Smooth muscle cell (in vitro differentiated cells): ENCODE results near the gene CXXC1. TPM values are rescaled to one million over a fixed set of nuclear protein-coding genes. Genes with fewer than 3 reads are reported as not detected.
A peak's percentile ranks its signal among the peaks of the same experiment; 100 is the strongest.

Source experiments
- DNase-seq: peaks from one replicate; lab custom pipeline; 2025; ENCODE audit not compliant: unreplicated experiment; lab: John Stamatoyannopoulos, UW
- H2AFZ ChIP-seq: fragments of 200-600 bp; sonication (generic); 2 replicates; pipeline ENCODE4 v1.6.0; 2016; ENCODE audit warnings: antibody characterized with exemption, low read depth, mild to moderate bottlenecking
- H3F3A ChIP-seq: fragments of 200-600 bp; sonication (generic); 2 replicates; pipeline ENCODE4 v1.6.0; 2017; ENCODE audit warnings: antibody characterized with exemption, low read depth
- H3K27ac ChIP-seq: fragments of 200-600 bp; sonication (generic); 2 replicates; pipeline ENCODE4 v1.5.1; 2016; ENCODE audit warnings: low read depth, mild to moderate bottlenecking
- H3K27me3 ChIP-seq: fragments of 200-600 bp; sonication (generic); 2 replicates; pipeline ENCODE4 v1.6.1; 2016; ENCODE audit warnings: low read depth, mild to moderate bottlenecking
- H3K36me3 ChIP-seq: fragments of 200-600 bp; sonication (generic); 2 replicates; pipeline ENCODE4 v1.5.1; 2016; ENCODE audit warnings: low read depth
- H3K4me1 ChIP-seq: fragments of 200-600 bp; sonication (generic); 2 replicates; pipeline ENCODE4 v1.5.1; 2016; ENCODE audit warnings: low read depth
- H3K4me2 ChIP-seq: fragments of 200-600 bp; sonication (generic); 2 replicates; pipeline ENCODE4 v1.6.0; 2016; ENCODE audit warnings: mild to moderate bottlenecking
- H3K4me3 ChIP-seq: fragments of 200-600 bp; sonication (generic); 2 replicates; pipeline ENCODE4 v1.5.1; 2016; ENCODE audit warnings: mild to moderate bottlenecking
- H3K79me2 ChIP-seq: fragments of 200-600 bp; sonication (generic); 2 replicates; pipeline ENCODE4 v1.6.0; 2016; ENCODE audit warnings: low read depth, mild to moderate bottlenecking
- H3K9ac ChIP-seq: fragments of 200-600 bp; sonication (generic); 2 replicates; pipeline ENCODE4 v1.6.0; 2016; ENCODE audit warnings: low read depth
- H3K9me3 ChIP-seq: fragments of 200-600 bp; sonication (generic); replicated peaks from 2 replicates; pipeline ENCODE4 v1.5.1; 2016; ENCODE audit warnings: low read depth
- H4K20me1 ChIP-seq: fragments of 200-600 bp; sonication (generic); 2 replicates; pipeline ENCODE4 v1.6.0; 2016; ENCODE audit warnings: low read depth
- WGBS: methylation state at CpG from one replicate; pipeline ENCODE4 v1.1.7; 2016; ENCODE audit warnings: low lambda C conversion rate; 5-methylcytosine and 5-hydroxymethylcytosine counted together
- polyA plus RNA-seq: library from polyadenylated mRNA; unstranded; fragments of >200 nt; fragmentation: Nextera tagmentation; extraction: Ambion mirVana; gene quantifications from 2 replicates; pipeline ENCODE4 v1.2.1, GENCODE V29; 2016
- total RNA-seq: library from RNA; depleted of rRNA; stranded (reverse); fragments of >200 nt; gene quantifications from 2 replicates; pipeline ENCODE4 v1.2.3, GENCODE V29; 2014
- TF ChIP-seq, protein P1 (sequence below): fragments of 200-600 bp; sonication (generic); IDR thresholded peaks from 2 replicates; pipeline ENCODE4 v1.5.1; 2017; ENCODE audit warnings: borderline replicate concordance, mild to moderate bottlenecking, antibody characterized with exemption; ENCODE audit not compliant: insufficient read depth, poor library complexity, severe bottlenecking

CXXC1 gene
- total and polyA plus RNA-seq, 2 experiments from 2014 or later = 15.4 to 39.6 TPM

DNA sequence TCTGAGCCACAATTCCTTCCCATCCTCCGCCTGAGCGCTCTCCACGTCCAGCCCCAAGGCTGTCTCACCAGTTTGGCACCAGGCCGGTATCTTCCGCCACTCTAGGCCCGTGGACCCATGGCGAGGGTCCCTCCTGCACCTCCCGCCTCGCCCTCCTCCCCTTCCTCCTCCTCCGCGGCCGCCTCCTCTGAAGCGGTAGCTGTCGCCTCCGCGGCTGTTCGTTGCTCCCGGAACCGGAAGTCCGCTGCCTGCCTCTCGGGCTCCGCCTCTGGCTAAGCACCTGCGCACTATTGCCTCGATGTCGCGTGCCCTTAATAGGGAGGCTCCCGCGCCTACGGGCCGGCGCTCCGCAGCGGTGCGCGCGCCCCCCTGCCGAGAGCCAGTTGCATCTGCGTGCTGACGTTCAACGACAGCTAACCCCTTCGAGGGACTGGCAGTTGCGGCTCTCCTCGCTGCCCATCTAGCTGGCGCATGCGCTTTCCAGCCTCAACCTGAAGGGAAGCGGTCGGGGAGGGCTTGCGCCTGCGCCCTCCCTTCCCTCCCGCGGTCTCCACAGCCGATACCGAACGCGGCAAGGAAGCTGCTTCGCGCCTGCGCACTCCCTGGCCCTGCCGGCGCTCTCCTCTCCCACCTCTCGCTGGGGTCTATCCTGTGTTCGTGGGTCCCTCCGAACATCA lies 6.1 kb downstream of the CXXC1 start, which contains the start of gene MBD1:
TSS of gene MBD1 (minus strand) at position 229 of the 677 bp plus-strand sequence. CDS start 1,531 bp downstream, outside the sequence.
- no peaks in the 10 kb centered on the region for H3K36me3 ChIP-seq
- peaks cover 35% of the 10 kb centered on the region for H3K79me2 ChIP-seq
- H3F3A ChIP-seq = no peaks in the 10 kb centered on the region

DNA sequence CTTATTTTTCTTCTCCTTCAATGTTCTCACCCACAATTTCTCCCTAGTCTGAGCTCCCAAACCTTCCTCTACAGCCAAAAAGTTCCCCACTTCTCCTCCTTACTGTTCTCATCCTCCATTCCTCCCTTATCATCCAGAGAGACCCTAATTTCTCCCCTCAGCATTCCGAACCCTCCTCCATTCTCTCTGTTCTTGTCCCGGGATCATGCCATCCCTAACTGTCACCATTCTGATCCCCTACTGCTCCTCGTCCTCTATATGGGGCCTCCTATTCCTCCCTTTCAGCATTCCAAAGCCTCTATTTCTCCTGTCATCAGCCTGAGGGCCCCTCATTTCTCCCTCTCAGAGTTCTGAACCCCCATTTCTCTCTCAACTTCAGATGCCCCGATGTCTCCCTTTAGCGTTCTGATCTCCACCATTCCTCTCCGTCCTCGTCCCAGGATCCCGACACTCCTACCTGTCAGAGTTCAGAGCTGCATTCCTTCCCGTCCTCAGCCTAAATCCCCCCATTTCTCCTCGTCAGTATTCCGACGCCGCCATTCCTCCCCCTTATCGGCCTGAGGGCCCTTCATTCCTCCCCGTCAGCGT lies 6.7 kb downstream of the CXXC1 start:
- H2AFZ ChIP-seq = peak overlapping the region; percentile 88
- peaks cover 34% of the 10 kb centered on the region for H3K79me2 ChIP-seq
- peak overlapping the region; percentile 88 for H3K4me3 ChIP-seq
- WGBS = 3% methylated on average over 16 of the region's 16 CpGs
- no peak for DNase-seq
- H3K4me2 ChIP-seq = peak overlapping the region; percentile 94
- TF ChIP-seq, protein P1, sequence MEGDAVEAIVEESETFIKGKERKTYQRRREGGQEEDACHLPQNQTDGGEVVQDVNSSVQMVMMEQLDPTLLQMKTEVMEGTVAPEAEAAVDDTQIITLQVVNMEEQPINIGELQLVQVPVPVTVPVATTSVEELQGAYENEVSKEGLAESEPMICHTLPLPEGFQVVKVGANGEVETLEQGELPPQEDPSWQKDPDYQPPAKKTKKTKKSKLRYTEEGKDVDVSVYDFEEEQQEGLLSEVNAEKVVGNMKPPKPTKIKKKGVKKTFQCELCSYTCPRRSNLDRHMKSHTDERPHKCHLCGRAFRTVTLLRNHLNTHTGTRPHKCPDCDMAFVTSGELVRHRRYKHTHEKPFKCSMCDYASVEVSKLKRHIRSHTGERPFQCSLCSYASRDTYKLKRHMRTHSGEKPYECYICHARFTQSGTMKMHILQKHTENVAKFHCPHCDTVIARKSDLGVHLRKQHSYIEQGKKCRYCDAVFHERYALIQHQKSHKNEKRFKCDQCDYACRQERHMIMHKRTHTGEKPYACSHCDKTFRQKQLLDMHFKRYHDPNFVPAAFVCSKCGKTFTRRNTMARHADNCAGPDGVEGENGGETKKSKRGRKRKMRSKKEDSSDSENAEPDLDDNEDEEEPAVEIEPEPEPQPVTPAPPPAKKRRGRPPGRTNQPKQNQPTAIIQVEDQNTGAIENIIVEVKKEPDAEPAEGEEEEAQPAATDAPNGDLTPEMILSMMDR = no peak
- no peaks in the 10 kb centered on the region for H3K9me3 ChIP-seq
- H3K9ac ChIP-seq = peak overlapping the region; percentile 93
- H3K27me3 ChIP-seq = no peaks in the 10 kb centered on the region
- peaks cover 5% of the 10 kb centered on the region for H3K36me3 ChIP-seq
- no peaks in the 10 kb centered on the region for H3F3A ChIP-seq
- H4K20me1 ChIP-seq = peaks cover 2% of the 10 kb centered on the region
- peaks cover 15% of the 10 kb centered on the region for H3K4me1 ChIP-seq
- peak overlapping the region; percentile 82 for H3K27ac ChIP-seq

More for the DNA sequence above, 6.1 kb downstream of the CXXC1 start, which contains the start of gene MBD1:
- peak within 1 kb of the TSS; percentile 93 for H3K9ac ChIP-seq
- H3K4me1 ChIP-seq = peaks cover 15% of the 10 kb centered on the region
- H2AFZ ChIP-seq = peak within 1 kb of the TSS; percentile 88
- H3K4me3 ChIP-seq = peak within 1 kb of the TSS; percentile 88
- H3K27me3 ChIP-seq = no peaks in the 10 kb centered on the region
- under 1% methylated on average over 55 of the region's 63 CpGs for WGBS
- H4K20me1 ChIP-seq = peaks cover 2% of the 10 kb centered on the region
- H3K4me2 ChIP-seq = peak within 1 kb of the TSS; percentile 94
- H3K9me3 ChIP-seq = no peaks in the 10 kb centered on the region
- H3K27ac ChIP-seq = peak within 1 kb of the TSS; percentile 82
- TF ChIP-seq, protein P1 = no peak
- DNase-seq = peak; percentile 99

DNA sequence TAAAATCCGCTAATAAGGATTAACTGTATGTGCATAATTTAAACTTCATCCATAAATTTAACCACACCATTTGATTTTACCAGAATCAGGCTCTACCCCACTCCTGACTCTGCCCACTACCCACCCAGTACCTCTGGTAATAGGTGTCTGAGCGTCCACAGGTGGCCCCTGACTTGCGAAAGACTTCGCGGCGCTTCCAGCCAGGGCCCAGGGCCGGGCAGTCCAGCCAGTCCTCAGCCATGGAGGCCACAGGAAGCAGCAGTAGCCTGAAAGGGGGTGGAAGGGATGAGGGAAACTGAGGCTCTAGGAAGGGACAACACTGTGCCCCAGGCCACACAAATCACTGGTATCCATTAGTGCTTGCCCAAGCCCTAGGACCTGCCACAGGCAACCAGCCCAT lies 7.7 kb downstream of the CXXC1 start:
- Histone ChIP-seq H3K4me1 (peaks cover 15% of the 10 kb centered on the region), H3K36me3 (peaks cover 5% of the 10 kb centered on the region), H3K4me2 (peak overlapping the region; percentile 94), H3K79me2 (peaks cover 34% of the 10 kb centered on the region), H3K27me3 (no peaks in the 10 kb centered on the region), H3K4me3 (peak overlapping the region; percentile 88), H3K9me3 (no peaks in the 10 kb centered on the region), H3K27ac (peak overlapping the region; percentile 82), H2AFZ (no peak overlapping the region), H4K20me1 (peaks cover 2% of the 10 kb centered on the region), H3K9ac (no peak overlapping the region), H3F3A (no peaks in the 10 kb centered on the region)
- DNase-seq = no peak
- 94% methylated on average over 7 of the region's 7 CpGs for WGBS
- TF ChIP-seq, protein P1 = no peak
